Karpas-422 (cell line): ENCODE results near the gene ATG16L2. TPM values are rescaled to one million over a fixed set of nuclear protein-coding genes. Genes with fewer than 3 reads are reported as not detected.

Experiments used
- DNase-seq: peaks from one replicate; pipeline ENCODE4 v3.0.0-alpha.2; 2015
- H2AFZ ChIP-seq: fragments of 200-600 bp; sonication (generic); 2 replicates; pipeline ENCODE4 v1.6.1; 2014; ENCODE audit warnings: antibody characterized with exemption, low read length, mixed read lengths
- H3K27ac ChIP-seq: fragments of 200-600 bp; sonication (generic); 2 replicates; pipeline ENCODE4 v1.5.1; 2014; ENCODE audit warnings: mild to moderate bottlenecking, low read length, moderate library complexity
- H3K27me3 ChIP-seq: fragments of 200-600 bp; sonication (generic); 2 replicates; pipeline ENCODE4 v1.6.1; 2014; ENCODE audit warnings: low read length, mixed read lengths
- H3K36me3 ChIP-seq: fragments of 200-600 bp; sonication (generic); 2 replicates; pipeline ENCODE4 v1.6.1; 2014; ENCODE audit warnings: low read length, mixed read lengths; ENCODE audit not compliant: insufficient read depth
- H3K4me1 ChIP-seq: fragments of 200-600 bp; sonication (generic); 2 replicates; pipeline ENCODE4 v1.6.1; 2014; ENCODE audit warnings: mild to moderate bottlenecking, low read length, mixed read lengths
- H3K4me2 ChIP-seq: fragments of 200-600 bp; sonication (generic); 2 replicates; pipeline ENCODE4 v1.6.1; 2014; ENCODE audit warnings: low read length, low read depth, mild to moderate bottlenecking; ENCODE audit not compliant: poor library complexity, severe bottlenecking
- H3K4me3 ChIP-seq: fragments of 200-600 bp; sonication (generic); 2 replicates; pipeline ENCODE4 v1.5.1; 2014; ENCODE audit warnings: mild to moderate bottlenecking, antibody characterized with exemption, low read length, mixed read lengths
- H3K79me2 ChIP-seq: fragments of 200-600 bp; sonication (generic); 2 replicates; pipeline ENCODE4 v1.6.1; 2014; ENCODE audit warnings: mild to moderate bottlenecking, low read length, mixed read lengths
- H3K9ac ChIP-seq: fragments of 200-600 bp; sonication (generic); 2 replicates; pipeline ENCODE4 v1.6.0; 2014; ENCODE audit warnings: low read length
- H3K9me2 ChIP-seq: fragments of 200-600 bp; sonication (generic), shearing (Covaris generic); replicated peaks from 2 replicates; pipeline ENCODE4 v1.6.0; 2014; ENCODE audit warnings: mild to moderate bottlenecking, low read length, moderate library complexity; ENCODE audit not compliant: insufficient read depth
- H3K9me3 ChIP-seq: fragments of 300-700, 200-600 bp; sonication (generic); 2 replicates; pipeline ENCODE4 v1.6.1; 2014; ENCODE audit warnings: low read length, mixed read lengths
- H4K20me1 ChIP-seq: fragments of 200-600 bp; sonication (generic); 2 replicates; pipeline ENCODE4 v1.6.1; 2014; ENCODE audit warnings: mild to moderate bottlenecking, antibody characterized with exemption, low read length, low read depth; ENCODE audit not compliant: insufficient read depth
- total RNA-seq: library from RNA; depleted of rRNA; stranded (reverse); fragments of >200 nt; shearing (Covaris generic); gene quantifications from 2 replicates; pipeline ENCODE4 v1.2.3, GENCODE V29; 2014; ENCODE audit warnings: low replicate concordance

Gene ATG16L2
- total RNA-seq, 1 experiment from 2014 or later, result 14.8 TPM

- no peaks in the 10 kb centered on the region for H3K9me2 ChIP-seq
- no peak overlapping the region for H3K9ac ChIP-seq
- H3K4me3 ChIP-seq, result no peak overlapping the region
- H3K36me3 ChIP-seq, result no peaks in the 10 kb centered on the region
- H3K9me3 ChIP-seq, result no peaks in the 10 kb centered on the region
- H4K20me1 ChIP-seq, result no peaks in the 10 kb centered on the region
- no peak overlapping the region for H3K4me2 ChIP-seq
- no peak overlapping the region for H2AFZ ChIP-seq
- no peak overlapping the region for H3K27ac ChIP-seq
- H3K4me1 ChIP-seq, result peaks cover 9% of the 10 kb centered on the region
- H3K27me3 ChIP-seq, result no peaks in the 10 kb centered on the region
- DNase-seq, result no peak
- no peaks in the 10 kb centered on the region for H3K79me2 ChIP-seq
Observed at GRCh38 chr11:72771507-72771906, 42.7 kb upstream of the ATG16L2 start.

GRCh38 chr11:72772059-72772458 is 42.2 kb upstream of the ATG16L2 start:
- H3K27me3 ChIP-seq, result no peaks in the 10 kb centered on the region
- no peaks in the 10 kb centered on the region for H3K36me3 ChIP-seq
- H3K79me2 ChIP-seq, result no peaks in the 10 kb centered on the region
- H3K9ac ChIP-seq, result no peak overlapping the region
- no peak overlapping the region for H2AFZ ChIP-seq
- H3K27ac ChIP-seq, result no peak overlapping the region
- H3K4me1 ChIP-seq, result peaks cover 5% of the 10 kb centered on the region
- no peaks in the 10 kb centered on the region for H4K20me1 ChIP-seq
- DNase-seq, result no peak
- H3K4me2 ChIP-seq, result no peak overlapping the region
- no peaks in the 10 kb centered on the region for H3K9me3 ChIP-seq
- no peaks in the 10 kb centered on the region for H3K9me2 ChIP-seq
- H3K4me3 ChIP-seq, result no peak overlapping the region

- no peak for DNase-seq
- H3K36me3 ChIP-seq, result no peaks in the 10 kb centered on the region
- H3K27ac ChIP-seq, result no peak overlapping the region
- H3K27me3 ChIP-seq, result no peaks in the 10 kb centered on the region
- peaks cover 5% of the 10 kb centered on the region for H3K4me1 ChIP-seq
- no peaks in the 10 kb centered on the region for H3K9me2 ChIP-seq
- H3K79me2 ChIP-seq, result no peaks in the 10 kb centered on the region
- H3K4me3 ChIP-seq, result no peak overlapping the region
- no peaks in the 10 kb centered on the region for H3K9me3 ChIP-seq
- H3K9ac ChIP-seq, result no peak overlapping the region
- no peak overlapping the region for H3K4me2 ChIP-seq
- no peaks in the 10 kb centered on the region for H4K20me1 ChIP-seq
- no peak overlapping the region for H2AFZ ChIP-seq
Observed at GRCh38 chr11:72773291-72773690, 40.9 kb upstream of the ATG16L2 start.

GRCh38 chr11:72773696-72774095 is 40.5 kb upstream of the ATG16L2 start:
- Histone ChIP-seq H3K9me3 (no peaks in the 10 kb centered on the region), H3K4me1 (peaks cover 5% of the 10 kb centered on the region), H3K36me3 (no peaks in the 10 kb centered on the region), H3K4me2 (no peak overlapping the region), H3K9me2 (no peaks in the 10 kb centered on the region), H3K27ac (no peak overlapping the region), H3K79me2 (no peaks in the 10 kb centered on the region), H2AFZ (no peak overlapping the region), H3K9ac (no peak overlapping the region), H3K4me3 (no peak overlapping the region), H3K27me3 (no peaks in the 10 kb centered on the region), H4K20me1 (no peaks in the 10 kb centered on the region)
- no peak for DNase-seq

GRCh38 chr11:72774499-72774898 is 39.7 kb upstream of the ATG16L2 start:
- Histone ChIP-seq H4K20me1 (no peaks in the 10 kb centered on the region), H2AFZ (no peak overlapping the region), H3K9me2 (no peaks in the 10 kb centered on the region), H3K4me1 (peaks cover 5% of the 10 kb centered on the region), H3K4me2 (no peak overlapping the region), H3K36me3 (no peaks in the 10 kb centered on the region), H3K4me3 (no peak overlapping the region), H3K9ac (no peak overlapping the region), H3K27ac (no peak overlapping the region), H3K9me3 (no peaks in the 10 kb centered on the region), H3K27me3 (no peaks in the 10 kb centered on the region), H3K79me2 (no peaks in the 10 kb centered on the region)
- DNase-seq, result no peak

- no peaks in the 10 kb centered on the region for H3K79me2 ChIP-seq
- H3K4me3 ChIP-seq, result no peak overlapping the region
- H3K4me1 ChIP-seq, result no peaks in the 10 kb centered on the region
- H3K36me3 ChIP-seq, result no peaks in the 10 kb centered on the region
- no peak overlapping the region for H3K27ac ChIP-seq
- no peak overlapping the region for H3K4me2 ChIP-seq
- no peaks in the 10 kb centered on the region for H3K9me2 ChIP-seq
- no peak for DNase-seq
- H3K27me3 ChIP-seq, result no peaks in the 10 kb centered on the region
- H4K20me1 ChIP-seq, result no peaks in the 10 kb centered on the region
- no peak overlapping the region for H2AFZ ChIP-seq
- no peak overlapping the region for H3K9ac ChIP-seq
- no peaks in the 10 kb centered on the region for H3K9me3 ChIP-seq
Observed at GRCh38 chr11:72775288-72776110, 38.7 kb upstream of the ATG16L2 start.

- H3K9me2 ChIP-seq, result no peaks in the 10 kb centered on the region
- H3K4me2 ChIP-seq, result no peak overlapping the region
- H3K36me3 ChIP-seq, result no peaks in the 10 kb centered on the region
- no peak overlapping the region for H3K4me3 ChIP-seq
- H3K9me3 ChIP-seq, result no peaks in the 10 kb centered on the region
- H3K27ac ChIP-seq, result no peak overlapping the region
- no peaks in the 10 kb centered on the region; the same call in 1 of the 2 replicates for H3K4me1 ChIP-seq
- no peaks in the 10 kb centered on the region for H3K27me3 ChIP-seq
- no peaks in the 10 kb centered on the region for H3K79me2 ChIP-seq
- H2AFZ ChIP-seq, result no peak overlapping the region
- no peak for DNase-seq
- H3K9ac ChIP-seq, result no peak overlapping the region
- no peaks in the 10 kb centered on the region for H4K20me1 ChIP-seq
Observed at GRCh38 chr11:72776117-72776843, 37.9 kb upstream of the ATG16L2 start.

- H3K4me2 ChIP-seq, result no peak overlapping the region
Observed at GRCh38 chr11:72776844-72777754, 37.1 kb upstream of the ATG16L2 start.

More at GRCh38 chr11:72776844-72777754, 37.1 kb upstream of the ATG16L2 start:
- Histone ChIP-seq H3K79me2 (no peaks in the 10 kb centered on the region), H4K20me1 (no peaks in the 10 kb centered on the region), H3K27me3 (no peaks in the 10 kb centered on the region), H3K9ac (no peak overlapping the region), H2AFZ (no peak overlapping the region), H3K27ac (no peak overlapping the region), H3K9me2 (no peaks in the 10 kb centered on the region), H3K9me3 (no peaks in the 10 kb centered on the region), H3K36me3 (no peaks in the 10 kb centered on the region), H3K4me1 (peaks cover 3% of the 10 kb centered on the region; the same call in 1 of the 2 replicates), H3K4me3 (no peak overlapping the region)
- no peak for DNase-seq
